HG03460 (cell line): ENCODE data around the gene HNRNPL.
"Not testable (repeated sequence)": the region's sequence is repeated elsewhere in the genome, so short reads cannot be mapped to it uniquely, and the experiment has no call there.

Source experiments
- ATAC-seq: cut with Tn5 transposase; IDR thresholded peaks from one replicate; pipeline ENCODE4 v1.9.1; 2021; ENCODE audit not compliant: unreplicated experiment

The HNRNPL gene

GRCh38 chr19:38830039-38830733, 19.6 kb downstream of the HNRNPL start:
- ATAC-seq, result no peak

DNA sequence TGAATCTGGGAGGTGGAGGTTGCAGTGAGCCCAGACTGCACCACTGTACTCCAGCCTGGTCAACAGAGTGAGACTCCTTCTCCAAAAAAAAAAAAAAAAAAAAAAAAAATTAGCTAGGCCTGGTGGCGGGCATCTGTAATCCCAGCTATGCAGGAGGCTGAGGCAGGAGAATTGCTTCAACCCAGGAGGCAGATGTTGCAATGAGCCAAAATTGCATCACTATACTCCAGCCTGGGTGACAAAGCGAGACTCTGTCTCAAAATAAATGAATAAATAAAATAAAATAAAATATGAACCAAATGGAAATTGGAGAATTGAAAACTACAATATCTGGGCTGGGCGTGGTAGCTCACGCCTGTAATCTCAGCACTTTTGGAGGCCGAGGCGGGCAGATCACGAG, 20.6 kb downstream of the HNRNPL start:
- ATAC-seq, result not testable (repeated sequence)

GRCh38 chr19:38826856-38827551, 22.8 kb downstream of the HNRNPL start:
- no peak for ATAC-seq

DNA sequence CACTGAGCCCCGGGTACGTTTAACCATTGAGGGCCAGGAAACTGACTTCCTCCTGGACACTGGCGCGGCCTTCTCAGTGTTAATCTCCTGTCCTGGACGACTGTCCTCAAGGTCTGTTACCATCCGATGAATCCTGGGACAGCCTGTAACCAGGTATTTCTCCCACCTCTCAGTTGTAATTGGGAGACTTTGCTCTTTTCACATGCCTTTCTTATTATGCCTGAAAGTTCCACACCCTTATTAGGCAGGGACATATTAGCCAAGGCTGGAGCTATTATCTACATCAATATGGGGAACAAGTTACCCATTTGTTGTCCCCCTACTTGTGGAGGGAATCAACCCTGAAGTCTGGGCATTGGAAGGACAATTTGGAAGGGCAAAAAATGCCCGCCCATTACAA, 23.9 kb downstream of the HNRNPL start:
- ATAC-seq, result not testable (repeated sequence)

DNA sequence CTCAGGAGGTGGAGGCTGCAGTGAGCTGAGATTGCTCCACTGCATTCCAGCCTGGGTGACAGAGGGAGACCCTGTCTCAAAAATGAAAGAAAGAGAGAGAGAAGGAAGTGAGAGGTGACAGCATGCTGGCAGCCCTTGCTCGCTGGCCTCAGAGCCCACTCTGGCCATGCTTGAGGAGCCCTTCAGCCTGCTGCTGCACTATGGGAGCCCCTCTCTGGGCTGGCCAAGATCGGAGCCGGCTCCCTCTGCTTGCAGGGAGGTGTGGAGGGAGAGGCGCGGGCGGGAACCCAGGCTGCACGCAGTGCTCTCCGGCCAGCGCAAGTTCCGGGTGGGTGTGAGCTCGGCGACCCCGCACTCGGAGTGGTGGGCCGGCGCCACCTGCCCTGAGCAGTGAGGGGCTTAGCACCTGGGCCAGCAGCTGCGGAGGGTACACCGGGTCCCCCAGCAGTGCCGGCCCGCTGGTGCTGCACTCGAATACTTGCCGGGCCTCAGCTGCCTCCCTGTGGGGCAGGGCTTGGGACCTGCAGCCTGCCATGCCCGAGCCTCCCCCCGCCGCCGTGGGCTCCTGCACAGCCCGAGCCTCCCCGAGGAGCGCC, 28.5 kb downstream of the HNRNPL start:
- not testable (repeated sequence) for ATAC-seq

DNA sequence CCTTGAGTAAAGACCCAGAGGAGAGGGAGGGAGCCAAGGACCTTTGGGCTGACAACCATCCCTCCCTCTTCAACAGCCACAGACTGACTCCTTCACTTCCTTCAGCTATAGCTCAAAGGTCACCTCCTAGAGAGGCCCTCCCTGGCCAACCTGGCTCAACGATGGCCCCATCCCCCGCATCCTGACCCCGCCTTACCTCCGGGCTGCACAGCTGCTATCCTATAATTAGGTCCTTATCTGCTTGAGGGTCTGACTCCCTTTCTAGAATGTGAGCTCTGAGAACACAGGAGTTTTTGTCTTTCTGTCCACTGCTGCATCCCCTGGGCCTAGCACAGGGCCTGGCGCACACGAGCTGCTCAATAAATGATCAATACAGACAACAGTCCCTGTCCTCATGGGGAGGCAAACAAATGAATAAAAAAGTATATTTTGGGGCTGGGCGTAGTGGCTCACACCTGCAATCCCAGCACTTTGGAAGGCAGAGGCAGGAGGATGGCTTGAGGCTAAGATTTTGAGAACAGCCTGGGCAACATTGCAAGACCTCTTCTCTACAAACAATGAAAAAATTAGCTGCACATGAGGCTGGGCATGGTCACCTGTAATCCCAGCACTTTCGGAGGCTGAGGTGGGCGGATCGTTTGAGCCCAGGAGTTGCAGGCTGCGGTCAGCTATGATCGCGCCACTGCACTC, 30.4 kb downstream of the HNRNPL start:
- no peak for ATAC-seq

GRCh38 chr19:38817081-38817480, 32.7 kb downstream of the HNRNPL start:
- no peak for ATAC-seq

DNA sequence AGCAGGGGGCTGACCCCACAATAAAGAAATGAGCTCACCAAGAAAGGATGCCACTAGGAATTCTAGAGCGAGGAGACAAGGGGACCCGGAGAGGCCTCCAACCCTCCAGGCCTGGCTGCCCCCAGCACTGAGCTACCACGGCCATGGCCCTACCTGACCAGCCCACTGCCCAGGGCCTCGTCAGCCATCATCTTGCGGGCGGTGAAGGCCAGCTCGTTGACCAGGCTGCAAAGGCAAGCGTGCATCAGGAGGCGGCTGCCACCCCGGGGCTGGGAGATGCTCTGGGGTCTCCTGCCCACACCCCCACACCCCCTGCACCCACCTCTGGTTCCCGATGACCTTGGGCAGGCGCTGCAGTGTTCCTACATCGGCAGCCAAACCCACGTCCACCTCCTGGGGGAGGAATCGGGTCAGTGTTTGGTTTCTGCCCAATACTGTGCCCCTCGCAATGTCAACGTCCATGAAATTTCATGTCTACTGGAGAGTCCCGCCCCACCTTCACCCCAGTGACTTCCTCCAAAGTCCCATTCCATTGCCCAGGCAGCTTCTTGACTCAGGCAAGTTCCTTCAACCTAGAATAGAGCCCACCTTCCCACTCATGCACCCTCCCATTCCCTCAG, 33.5 kb downstream of the HNRNPL start:
- ATAC-seq, result no peak

- ATAC-seq, result no peak
Observed at GRCh38 chr19:38815059-38816001, 34.5 kb downstream of the HNRNPL start.

DNA sequence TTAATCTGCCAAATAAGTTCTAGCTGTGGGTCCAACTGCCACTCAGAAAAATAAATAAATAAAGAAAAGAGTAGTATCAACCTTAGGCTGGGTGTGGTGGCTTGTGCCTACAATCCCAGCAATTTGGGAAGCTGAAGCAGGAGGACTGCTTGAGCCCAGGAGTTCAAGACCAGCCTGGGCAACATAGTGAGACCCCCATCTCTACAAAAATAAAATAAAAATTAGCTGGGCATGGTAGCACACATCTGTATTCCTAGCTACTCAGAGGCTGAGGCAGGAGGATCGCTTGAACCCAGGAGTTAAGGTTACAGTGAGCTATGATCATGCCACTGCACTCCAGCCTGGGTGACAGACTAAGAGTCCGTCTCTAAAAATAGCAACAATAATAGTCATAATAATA, 35.9 kb downstream of the HNRNPL start:
- ATAC-seq, result not testable (repeated sequence)

- no peak for ATAC-seq
Observed at GRCh38 chr19:38813323-38813722, 36.5 kb downstream of the HNRNPL start.

GRCh38 chr19:38812841-38813320, 36.9 kb downstream of the HNRNPL start, which contains the start of gene LGALS4:
Gene LGALS4 (minus strand): TSS chr19:38812945. CDS start chr19:38812886, 59 bp downstream.
- no peak for ATAC-seq

GRCh38 chr19:38812009-38812840, 37.6 kb downstream of the HNRNPL start:
- no peak for ATAC-seq

- ATAC-seq, result no peak
Observed at GRCh38 chr19:38809592-38810252, 40.1 kb downstream of the HNRNPL start.

GRCh38 chr19:38808741-38809140, 41.0 kb downstream of the HNRNPL start:
- no peak for ATAC-seq

DNA sequence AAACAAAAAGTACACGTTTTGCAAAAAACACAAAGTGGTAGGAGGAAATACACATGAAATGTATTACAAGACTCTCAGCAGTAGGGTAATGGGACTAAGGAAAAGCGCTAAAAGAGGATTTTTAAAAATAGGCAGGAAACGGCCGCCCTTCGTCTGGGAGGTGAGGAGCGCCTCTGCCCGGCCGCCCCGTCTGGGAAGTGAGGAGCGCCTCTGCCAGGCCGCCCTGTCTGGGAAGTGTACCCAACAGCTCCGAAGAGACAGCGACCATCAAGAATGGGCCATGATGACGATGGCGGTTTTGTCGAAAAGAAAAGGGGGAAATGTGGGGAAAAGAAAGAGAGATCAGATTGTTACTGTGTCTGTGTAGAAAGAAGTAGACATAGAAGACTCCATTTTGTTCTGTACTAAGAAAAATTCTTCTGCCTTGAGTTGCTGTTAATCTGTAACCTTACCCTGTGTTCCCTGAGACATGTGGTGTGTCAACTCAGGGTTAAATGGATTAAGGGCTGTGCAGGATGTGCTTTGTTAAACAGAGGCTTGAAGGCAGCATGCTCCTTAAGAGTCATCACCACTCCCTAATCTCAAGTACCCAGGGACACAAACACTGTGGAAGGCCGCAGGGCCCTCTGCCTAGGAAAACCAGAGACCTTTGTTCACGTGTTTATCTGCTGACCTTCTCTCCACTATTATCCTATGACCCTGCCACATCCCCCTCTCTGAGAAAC, 42.2 kb downstream of the HNRNPL start:
- not testable (repeated sequence) for ATAC-seq

DNA sequence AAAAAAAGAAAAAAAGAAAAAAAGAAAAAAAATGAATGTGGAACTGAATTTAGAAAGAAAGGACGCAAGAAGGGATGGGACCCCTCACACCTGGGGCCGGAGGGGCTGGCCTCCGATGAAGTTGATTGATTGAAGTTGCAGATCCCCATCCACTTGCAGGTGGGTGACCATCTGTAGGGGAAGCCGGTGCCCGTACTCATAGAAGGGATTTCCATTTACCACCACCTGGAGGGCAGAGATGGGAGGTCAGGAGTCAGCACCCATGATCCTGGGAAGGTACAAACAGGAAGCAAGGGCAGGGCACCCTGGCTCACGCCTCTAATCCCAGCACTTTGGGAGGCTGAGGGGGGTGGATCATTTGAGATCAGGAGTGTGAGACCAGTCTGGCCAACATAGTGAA, 43.4 kb downstream of the HNRNPL start:
- ATAC-seq, result no peak

DNA sequence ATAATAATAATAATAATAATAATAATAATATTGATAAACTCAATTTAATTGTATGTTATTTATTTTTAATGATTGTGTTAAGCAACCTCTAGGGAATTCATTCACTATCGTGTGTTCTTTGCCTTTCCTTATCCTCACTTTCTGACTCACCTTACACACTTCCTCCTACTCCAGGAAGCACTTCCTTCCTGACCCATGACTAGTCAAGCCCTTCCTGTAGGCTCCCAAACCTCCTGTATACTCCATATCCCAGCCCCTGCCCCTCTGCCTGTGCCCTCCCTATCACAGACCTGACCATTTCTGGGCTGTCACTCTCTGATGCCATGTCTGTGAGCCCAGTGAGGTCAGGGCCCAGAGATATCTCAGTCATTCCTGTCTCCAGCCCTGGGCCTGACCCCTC, 44.6 kb downstream of the HNRNPL start:
- no peak for ATAC-seq
